ENCODE measurements around the gene RNU11. TPM values are rescaled to one million over a fixed set of nuclear protein-coding genes. Genes with fewer than 3 reads are reported as not detected.

RNU11 gene
- total RNA-seq, result not detected

GRCh38 chr1:28648474-28649198 lies at the start of gene RNU11:
TSS of gene RNU11 (plus strand) at chr1:28648600.
- Mint-ChIP-seq H3K9me3 (no peaks in the 10 kb centered on the region), H3K36me3 (ENCODE audit: low read depth) (peaks cover 2% of the 10 kb centered on the region), H3K4me3 (peak within 1 kb of the TSS; percentile 92), H3K4me1 (ENCODE audit: low read depth) (peaks cover 28% of the 10 kb centered on the region), H3K27ac (peak within 1 kb of the TSS; percentile 99), H3K27me3 (ENCODE audit: low read depth) (no peaks in the 10 kb centered on the region)
- DNase-seq, result peak; percentile 92
- intact Hi-C loops (cut with micrococcal nuclease), result loop anchor here (1.0 to 2.0 kb wide), 8 partner anchors 20 to 534 kb away; partner anchors contain the start of genes GMEB1 and YTHDF2
- CTCF ChIA-PET, result interaction anchor here (0.9 to 1.1 kb wide), 2 partner anchors 127 to 139 kb away, joined by 3 read pairs; no protein-coding TSS in a partner anchor

GRCh38 chr1:28601696-28602095 lies 46.7 kb upstream of the RNU11 start:
- H3K9me3 Mint-ChIP-seq, result no peaks in the 10 kb centered on the region
- intact Hi-C loops (cut with micrococcal nuclease), result loop anchor here (1.0 to 2.0 kb wide), 3 partner anchors 192 to 353 kb away; no protein-coding TSS in a partner anchor
- H3K27ac Mint-ChIP-seq, result no peak overlapping the region
- DNase-seq, result peak; percentile 30
- no peaks in the 10 kb centered on the region for H3K4me1 Mint-ChIP-seq (ENCODE audit: low read depth)
- CTCF ChIA-PET, result interaction anchor here (0.6 to 1.2 kb wide), 2 partner anchors 17 to 138 kb away, joined by 3 to 4 read pairs; no protein-coding TSS in a partner anchor
- no peaks in the 10 kb centered on the region for H3K27me3 Mint-ChIP-seq (ENCODE audit: low read depth)
- H3K36me3 Mint-ChIP-seq (ENCODE audit: low read depth), result peaks cover 20% of the 10 kb centered on the region
- no peak overlapping the region for H3K4me3 Mint-ChIP-seq

GRCh38 chr1:28602536-28603439 lies 45.6 kb upstream of the RNU11 start:
- no peaks in the 10 kb centered on the region for H3K9me3 Mint-ChIP-seq
- H3K36me3 Mint-ChIP-seq (ENCODE audit: low read depth), result peaks cover 20% of the 10 kb centered on the region
- H3K4me1 Mint-ChIP-seq (ENCODE audit: low read depth), result no peaks in the 10 kb centered on the region
- CTCF ChIA-PET, result interaction anchor here (0.5 to 1.4 kb wide), 9 partner anchors 16 to 354 kb away, joined by 3 to 7 read pairs (median 4); no protein-coding TSS in a partner anchor
- no peak overlapping the region for H3K4me3 Mint-ChIP-seq
- no peaks in the 10 kb centered on the region for H3K27me3 Mint-ChIP-seq (ENCODE audit: low read depth)
- H3K27ac Mint-ChIP-seq, result peak overlapping the region; percentile 24
- intact Hi-C loops (cut with micrococcal nuclease), result loop anchor here (1.0 to 2.0 kb wide), 4 partner anchors 84 to 354 kb away; no protein-coding TSS in a partner anchor
- DNase-seq, result peak; percentile 69

GRCh38 chr1:28604411-28604810 lies 44.0 kb upstream of the RNU11 start:
- Mint-ChIP-seq H3K27ac (no peak overlapping the region), H3K4me1 (ENCODE audit: low read depth) (no peaks in the 10 kb centered on the region), H3K9me3 (no peaks in the 10 kb centered on the region), H3K27me3 (ENCODE audit: low read depth) (no peaks in the 10 kb centered on the region), H3K36me3 (ENCODE audit: low read depth) (peaks cover 22% of the 10 kb centered on the region), H3K4me3 (no peak overlapping the region)
- CTCF ChIA-PET, result interaction anchor here (0.5 to 1.7 kb wide), 5 partner anchors 10 to 356 kb away, joined by 3 to 5 read pairs (median 4); no protein-coding TSS in a partner anchor
- intact Hi-C loops (cut with micrococcal nuclease), result no loop called here
- no peak for DNase-seq

- Mint-ChIP-seq H3K4me3 (no peak overlapping the region), H3K9me3 (no peaks in the 10 kb centered on the region), H3K36me3 (ENCODE audit: low read depth) (peaks cover 24% of the 10 kb centered on the region), H3K27me3 (ENCODE audit: low read depth) (no peaks in the 10 kb centered on the region), H3K4me1 (ENCODE audit: low read depth) (no peaks in the 10 kb centered on the region), H3K27ac (no peak overlapping the region)
- DNase-seq, result no peak
- intact Hi-C loops (cut with micrococcal nuclease), result no loop called here
- CTCF ChIA-PET, result interaction anchor here (1.6 to 1.7 kb wide), 2 partner anchors 10 to 23 kb away, joined by 4 to 5 read pairs; no protein-coding TSS in a partner anchor
Observed at GRCh38 chr1:28604962-28605361, 43.4 kb upstream of the RNU11 start.

- Mint-ChIP-seq H3K27ac (no peak overlapping the region), H3K27me3 (ENCODE audit: low read depth) (no peaks in the 10 kb centered on the region), H3K9me3 (no peaks in the 10 kb centered on the region), H3K4me1 (ENCODE audit: low read depth) (no peaks in the 10 kb centered on the region), H3K36me3 (ENCODE audit: low read depth) (peaks cover 23% of the 10 kb centered on the region), H3K4me3 (no peak overlapping the region)
- CTCF ChIA-PET, result no interaction called here
- DNase-seq, result no peak
- intact Hi-C loops (cut with micrococcal nuclease), result no loop called here
Observed at GRCh38 chr1:28606771-28607170, 41.6 kb upstream of the RNU11 start.

GRCh38 chr1:28613175-28613574 lies 35.2 kb upstream of the RNU11 start:
- Mint-ChIP-seq H3K4me3 (no peak overlapping the region), H3K27me3 (ENCODE audit: low read depth) (no peaks in the 10 kb centered on the region), H3K27ac (no peak overlapping the region), H3K4me1 (ENCODE audit: low read depth) (no peaks in the 10 kb centered on the region), H3K36me3 (ENCODE audit: low read depth) (peaks cover 23% of the 10 kb centered on the region), H3K9me3 (no peaks in the 10 kb centered on the region)
- CTCF ChIA-PET, result no interaction called here
- intact Hi-C loops (cut with micrococcal nuclease), result no loop called here
- DNase-seq, result no peak

GRCh38 chr1:28631713-28632112 lies 16.7 kb upstream of the RNU11 start:
- H3K9me3 Mint-ChIP-seq, result no peaks in the 10 kb centered on the region
- intact Hi-C loops (cut with micrococcal nuclease), result no loop called here
- peaks cover 15% of the 10 kb centered on the region for H3K4me1 Mint-ChIP-seq (ENCODE audit: low read depth)
- CTCF ChIA-PET, result no interaction called here
- no peaks in the 10 kb centered on the region for H3K36me3 Mint-ChIP-seq (ENCODE audit: low read depth)
- no peak overlapping the region for H3K27ac Mint-ChIP-seq
- H3K27me3 Mint-ChIP-seq (ENCODE audit: low read depth), result no peaks in the 10 kb centered on the region
- no peak for DNase-seq
- no peak overlapping the region for H3K4me3 Mint-ChIP-seq

- intact Hi-C loops (cut with micrococcal nuclease), result no loop called here
- CTCF ChIA-PET, result no interaction called here
- DNase-seq, result no peak
- Mint-ChIP-seq H3K4me3 (no peak overlapping the region), H3K36me3 (ENCODE audit: low read depth) (peaks cover 3% of the 10 kb centered on the region), H3K27ac (no peak overlapping the region), H3K27me3 (ENCODE audit: low read depth) (no peaks in the 10 kb centered on the region), H3K9me3 (no peaks in the 10 kb centered on the region), H3K4me1 (ENCODE audit: low read depth) (peaks cover 16% of the 10 kb centered on the region)
Observed at GRCh38 chr1:28632560-28632959, 15.8 kb upstream of the RNU11 start.

- H3K27me3 Mint-ChIP-seq (ENCODE audit: low read depth), result no peaks in the 10 kb centered on the region
- intact Hi-C loops (cut with micrococcal nuclease), result loop anchor here (5.0 kb wide), 1 partner anchor 117 kb away; no protein-coding TSS in a partner anchor
- peaks cover 42% of the 10 kb centered on the region for H3K4me1 Mint-ChIP-seq (ENCODE audit: low read depth)
- CTCF ChIA-PET, result interaction anchor here (0.6 to 1.1 kb wide), 8 partner anchors 16 to 235 kb away, joined by 3 to 7 read pairs (median 3); partner anchors contain the start of gene YTHDF2
- no peak overlapping the region for H3K27ac Mint-ChIP-seq
- DNase-seq, result peak; percentile 45
- H3K36me3 Mint-ChIP-seq (ENCODE audit: low read depth), result peaks cover 6% of the 10 kb centered on the region
- no peaks in the 10 kb centered on the region for H3K9me3 Mint-ChIP-seq
- H3K4me3 Mint-ChIP-seq, result peak overlapping the region; percentile 96
Observed at GRCh38 chr1:28640766-28641165, 7.6 kb upstream of the RNU11 start.

- no peak for DNase-seq
- H3K27ac Mint-ChIP-seq, result peak overlapping the region; percentile 94
- peaks cover 42% of the 10 kb centered on the region for H3K4me1 Mint-ChIP-seq (ENCODE audit: low read depth)
- CTCF ChIA-PET, result interaction anchor here (0.9 to 3.0 kb wide), 3 partner anchors 94 to 242 kb away, joined by 4 to 11 read pairs (median 8); partner anchors contain the start of gene YTHDF2
- H3K36me3 Mint-ChIP-seq (ENCODE audit: low read depth), result peaks cover 4% of the 10 kb centered on the region
- intact Hi-C loops (cut with micrococcal nuclease), result loop anchor here (2.0 to 5.0 kb wide), 4 partner anchors 115 to 539 kb away; partner anchors contain the start of genes MED18 and SRSF4
- H3K27me3 Mint-ChIP-seq (ENCODE audit: low read depth), result no peaks in the 10 kb centered on the region
- H3K9me3 Mint-ChIP-seq, result no peaks in the 10 kb centered on the region
- H3K4me3 Mint-ChIP-seq, result peak overlapping the region; percentile 96
Observed at GRCh38 chr1:28642056-28642846, 6.1 kb upstream of the RNU11 start.

All from activated naive CD4-positive, alpha-beta T cell treated with anti-CD3 and anti-CD28 coated beads for 36 hours (primary cell).